HG03064 (cell line): ENCODE data around the gene TMEM156.
"Not testable (repeated sequence)": the region's sequence is repeated elsewhere in the genome, so short reads cannot be mapped to it uniquely, and the experiment has no call there.

Experiments
- ATAC-seq: cut with Tn5 transposase; IDR thresholded peaks from one replicate; pipeline ENCODE4 v1.9.1; 2021; ENCODE audit warnings: low read depth; ENCODE audit not compliant: unreplicated experiment

Gene TMEM156

DNA sequence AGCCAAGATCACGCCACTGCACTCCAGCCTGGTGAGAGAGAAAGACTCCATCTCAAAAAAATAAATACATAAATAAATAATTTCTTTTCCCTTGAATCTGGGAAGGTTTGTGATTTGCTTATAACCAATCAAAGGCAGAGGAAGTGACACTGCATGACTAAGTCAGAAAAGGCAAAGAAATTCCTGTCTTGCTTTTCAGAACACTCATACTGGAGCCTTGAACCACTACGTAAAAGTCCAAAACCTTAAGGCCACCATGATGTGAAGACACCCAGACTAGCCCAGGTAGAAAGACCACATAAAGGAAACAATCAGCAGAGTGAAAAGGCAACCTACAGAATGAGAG is 36.6 kb downstream of the TMEM156 start:
- no peak for ATAC-seq

DNA sequence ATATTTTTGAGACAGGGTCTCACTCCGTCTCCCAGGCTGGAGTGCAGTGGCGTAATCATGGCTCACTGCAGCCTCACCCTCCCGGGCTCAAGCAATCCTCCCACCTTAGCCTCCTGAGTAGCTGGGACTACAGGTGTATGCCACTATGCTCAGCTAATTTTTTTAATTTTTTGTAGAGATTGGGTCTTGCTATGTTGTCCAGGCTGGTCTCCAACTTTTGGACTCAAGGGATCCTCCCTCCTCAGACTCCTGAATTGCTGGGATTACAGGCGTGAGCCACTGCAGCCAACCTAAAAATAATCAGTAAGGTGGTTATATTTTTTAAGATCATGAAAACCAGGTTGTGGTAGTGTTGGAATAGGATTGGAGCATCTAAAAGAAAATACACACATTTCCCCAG is 38.1 kb downstream of the TMEM156 start:
- no peak for ATAC-seq

DNA sequence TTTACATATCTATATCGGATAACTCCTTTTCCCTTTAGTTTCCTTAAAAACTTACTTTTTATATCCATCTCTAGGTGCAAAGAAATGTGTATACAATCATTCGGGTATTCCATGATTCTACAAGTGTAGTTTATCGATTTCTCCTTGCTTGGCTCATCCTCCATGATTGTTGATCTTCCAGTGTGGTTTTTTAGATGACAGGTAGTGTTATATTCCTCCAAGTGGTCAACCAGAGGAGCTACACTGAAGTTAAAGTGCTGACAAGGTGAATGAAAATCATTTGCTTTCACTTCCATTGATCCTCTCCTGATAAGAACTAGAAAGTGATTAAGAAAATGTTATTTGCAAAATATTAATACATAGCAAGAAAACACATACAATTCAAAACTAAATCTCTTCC is 38.5 kb downstream of the TMEM156 start:
- ATAC-seq: no peak

DNA sequence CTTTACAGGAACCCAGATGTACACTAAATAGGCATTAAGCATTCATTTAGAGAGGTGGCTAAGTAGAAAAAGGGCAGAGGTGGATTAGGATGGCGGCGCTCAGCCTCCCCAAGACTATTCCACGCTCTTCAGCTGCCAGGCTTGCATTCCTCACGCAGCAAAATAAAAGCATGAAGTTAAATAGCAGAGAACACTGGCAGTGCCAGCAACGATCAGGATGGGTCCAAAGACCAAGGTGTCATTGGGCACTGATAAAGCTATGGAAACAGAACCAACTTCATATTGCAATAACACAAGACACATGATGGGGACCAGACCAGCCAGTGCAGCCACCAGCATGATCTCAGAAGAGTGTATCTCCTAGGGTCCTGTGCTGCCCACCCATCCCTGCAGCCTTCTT is 42.0 kb downstream of the TMEM156 start:
- ATAC-seq: no peak

DNA sequence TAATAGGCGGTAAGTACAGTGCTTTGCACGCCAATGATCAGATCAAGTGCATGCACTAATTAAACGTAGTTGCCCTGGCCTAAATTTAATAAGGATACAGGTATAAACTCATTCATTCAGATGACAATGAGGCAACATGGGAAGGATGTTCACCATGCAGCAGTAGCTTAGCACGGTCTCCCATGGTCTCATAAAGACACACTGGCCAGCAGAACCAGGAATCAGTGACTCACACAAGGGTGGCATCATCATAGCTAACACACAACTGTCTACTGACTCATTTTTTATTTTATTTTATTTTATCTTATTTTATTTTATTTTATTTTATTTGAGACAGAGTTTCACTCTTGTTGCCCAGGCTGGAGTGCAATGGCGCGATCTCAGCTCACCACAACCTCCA is 42.7 kb downstream of the TMEM156 start:
- no peak for ATAC-seq

DNA sequence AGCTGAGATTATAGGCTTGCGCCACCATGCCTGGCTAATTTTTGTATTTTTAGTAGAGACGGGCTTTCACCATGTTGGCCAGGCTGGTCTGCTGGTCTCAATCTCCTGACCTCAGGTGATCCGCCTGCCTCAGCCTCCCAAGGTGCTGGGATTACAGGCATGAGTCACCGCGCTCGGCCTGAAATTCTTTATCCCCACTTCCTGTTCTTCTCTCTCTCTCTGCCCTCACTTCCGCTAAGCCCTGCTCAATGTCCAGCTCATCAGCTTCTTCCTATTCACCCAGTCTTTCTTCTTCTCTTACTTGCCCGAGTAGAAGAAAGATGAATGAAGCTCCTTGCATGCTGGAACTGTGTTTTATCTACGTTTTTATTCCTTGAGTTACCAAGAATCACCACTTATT is 43.9 kb downstream of the TMEM156 start:
- not testable (repeated sequence) for ATAC-seq

DNA sequence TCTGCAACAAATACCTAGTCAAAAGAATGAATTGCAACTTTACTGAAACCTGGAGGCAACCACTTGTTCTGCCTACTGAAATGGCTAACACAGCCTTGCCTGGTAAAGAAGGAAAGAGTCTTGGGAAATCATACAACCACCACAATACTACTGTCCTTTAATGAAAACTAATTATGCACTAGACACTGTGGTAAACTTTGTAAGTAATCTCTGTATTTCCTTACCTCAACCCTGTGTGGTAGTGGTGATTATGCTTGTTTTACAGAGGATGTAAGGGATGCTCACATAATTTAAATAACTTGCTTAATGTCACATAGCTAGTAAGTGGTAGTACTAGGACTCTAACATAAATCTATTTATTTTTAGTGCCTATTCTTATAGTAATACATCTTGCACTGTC is 44.7 kb downstream of the TMEM156 start:
- no peak for ATAC-seq

DNA sequence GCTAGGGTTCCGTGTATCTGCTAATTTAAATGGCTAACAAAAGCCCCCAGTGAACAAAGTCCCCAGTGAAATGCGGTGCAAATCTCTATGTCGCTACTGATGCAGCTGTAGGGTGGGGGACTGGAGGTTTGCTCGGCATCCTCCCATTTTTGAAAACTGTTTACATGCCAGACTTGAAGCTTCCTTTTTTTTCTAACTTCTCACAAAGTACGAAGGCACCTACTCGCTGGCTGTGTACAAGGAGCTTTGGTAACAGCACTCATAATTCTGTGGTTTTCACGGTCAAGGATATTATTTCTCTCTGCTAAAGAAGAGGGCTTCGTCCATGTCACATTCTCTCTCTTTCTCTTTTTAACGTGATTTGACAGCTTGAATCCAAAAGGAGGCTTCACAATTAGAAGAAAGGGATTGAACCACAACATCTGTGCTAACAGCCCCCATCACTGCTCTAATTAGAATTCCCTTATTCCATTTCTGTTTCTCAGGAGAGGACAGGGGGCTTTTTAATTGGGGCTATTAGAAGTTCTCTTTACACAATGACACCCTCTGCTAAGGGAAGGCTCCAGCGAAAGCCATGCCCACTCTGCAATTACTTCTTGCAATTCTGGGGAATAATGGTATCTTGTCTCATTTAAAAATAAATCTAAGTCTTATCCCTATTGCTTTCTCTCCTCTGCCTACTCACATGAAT is 46.7 kb downstream of the TMEM156 start:
- no peak for ATAC-seq

DNA sequence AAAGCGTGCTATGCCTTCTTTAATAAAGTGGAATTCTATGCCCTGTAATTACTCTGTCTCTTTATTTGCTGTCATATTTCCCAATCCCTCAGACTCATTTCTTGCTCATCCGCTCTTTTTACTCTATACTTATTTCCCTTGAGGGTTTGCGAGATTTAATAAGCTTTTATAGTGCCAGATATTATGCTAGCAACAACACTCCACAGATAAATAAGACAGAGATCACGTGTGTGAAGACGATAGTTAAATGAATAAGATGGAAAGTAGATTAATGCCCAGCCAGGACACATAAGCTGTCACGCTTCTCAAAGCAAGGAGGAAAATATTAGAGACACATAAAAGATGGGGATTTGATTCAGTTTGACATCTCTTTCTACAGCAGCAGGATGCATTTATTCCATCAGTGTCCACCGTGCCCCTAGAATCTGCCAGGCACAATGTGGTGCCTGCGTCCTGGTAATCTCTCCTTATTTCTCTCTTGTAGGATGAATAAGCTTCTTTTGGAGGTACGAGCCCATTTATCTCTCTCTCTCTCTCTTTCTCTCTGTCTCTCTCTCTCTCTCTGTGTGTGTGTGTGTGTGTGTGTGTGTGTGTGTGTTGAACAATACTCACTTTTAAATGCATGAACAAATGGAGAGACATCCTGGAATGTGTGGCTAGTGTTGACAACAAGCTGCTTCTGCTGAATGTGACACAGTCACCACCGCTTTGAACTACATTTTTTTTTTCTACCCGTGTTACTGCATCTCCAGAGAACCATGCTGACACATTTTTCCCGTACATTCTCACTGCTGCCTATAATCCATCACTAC is 48.2 kb downstream of the TMEM156 start:
- ATAC-seq: no peak

DNA sequence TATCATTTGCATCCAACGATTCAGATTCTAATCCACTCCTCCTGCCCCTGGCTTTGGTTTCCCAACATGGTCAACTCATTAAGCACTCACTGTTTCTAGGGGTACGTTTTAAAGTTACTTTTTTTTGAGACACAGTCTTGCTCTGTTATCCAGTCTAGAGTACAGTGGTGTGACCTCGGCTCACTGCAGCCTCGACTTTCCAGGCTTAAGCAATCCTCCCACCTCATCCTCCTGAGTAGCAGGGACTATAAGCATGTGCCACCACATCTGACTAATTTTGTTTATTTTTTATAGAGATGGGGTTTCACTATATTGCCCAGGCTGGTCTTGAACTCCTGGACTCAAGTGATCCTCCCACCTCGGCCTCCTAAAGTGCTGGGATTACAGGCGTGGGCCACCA is 48.9 kb downstream of the TMEM156 start:
- ATAC-seq: no peak

DNA sequence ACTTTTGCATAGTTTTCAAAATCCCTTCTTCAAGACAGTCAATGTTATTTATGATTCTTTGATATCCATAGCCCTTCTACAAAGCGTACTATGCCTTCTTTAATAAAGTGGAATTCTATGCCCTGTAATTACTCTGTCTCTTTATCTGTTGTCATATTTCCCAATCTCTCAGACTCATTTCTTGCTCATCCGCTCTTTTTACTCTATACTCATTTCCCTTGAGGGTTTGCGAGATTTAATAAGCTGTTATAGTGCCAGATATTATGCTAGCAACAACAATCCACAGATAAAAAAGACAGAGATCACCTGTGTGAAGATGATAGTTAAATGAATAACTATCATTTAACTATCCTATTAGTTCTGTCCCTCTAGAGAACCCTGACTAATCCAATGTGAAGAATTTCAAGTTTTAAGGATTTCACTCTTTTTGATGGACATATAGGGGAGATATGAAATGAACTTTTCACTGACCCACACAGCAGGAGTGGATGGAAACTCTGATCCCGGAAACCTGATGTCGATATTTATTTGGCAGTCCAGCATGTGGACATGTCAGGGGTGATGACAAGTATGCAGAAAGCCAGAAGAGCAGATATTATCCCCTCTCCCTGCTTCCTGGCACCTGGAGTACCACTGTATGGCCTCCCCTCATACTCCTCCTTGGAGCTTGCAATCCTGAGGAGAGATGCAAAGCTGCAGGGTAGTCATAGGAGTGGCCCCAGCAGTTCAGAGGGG is 49.7 kb downstream of the TMEM156 start:
- ATAC-seq: no peak

DNA sequence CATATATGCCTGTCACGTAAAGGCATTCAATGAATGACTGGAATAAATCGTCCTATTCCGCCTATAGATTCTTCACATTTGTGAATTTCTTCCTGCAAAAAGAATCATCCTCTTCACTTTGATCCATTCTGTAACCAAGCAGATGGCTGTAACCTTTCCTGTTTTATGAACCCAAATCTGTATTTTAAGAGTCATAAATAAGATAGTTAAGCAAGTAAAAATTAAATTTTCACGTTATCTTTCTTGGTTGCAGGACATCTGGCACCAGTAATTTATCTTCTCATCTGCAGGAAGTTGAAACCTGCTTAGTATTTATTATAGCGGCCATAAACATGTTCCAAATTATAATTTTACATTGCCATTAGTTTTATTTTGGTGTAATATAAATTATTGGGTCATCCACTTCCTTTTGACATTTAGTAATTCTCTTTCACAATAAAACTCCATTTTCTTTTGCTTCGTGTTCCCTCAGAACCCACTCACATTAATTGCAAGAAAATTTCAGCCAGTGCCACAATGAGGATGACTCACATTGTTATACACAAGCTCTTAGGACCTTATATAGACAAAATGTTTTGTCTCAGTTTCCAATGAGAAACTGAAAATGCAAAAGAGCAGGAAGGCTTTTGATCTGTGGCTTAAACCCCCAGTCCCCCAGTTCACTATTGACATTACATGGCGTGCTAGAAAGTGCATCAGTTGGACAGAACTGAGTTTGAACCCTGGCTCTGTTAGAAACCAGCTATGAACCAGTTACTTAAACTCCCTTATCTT is 51.1 kb downstream of the TMEM156 start:
- ATAC-seq: no peak

DNA sequence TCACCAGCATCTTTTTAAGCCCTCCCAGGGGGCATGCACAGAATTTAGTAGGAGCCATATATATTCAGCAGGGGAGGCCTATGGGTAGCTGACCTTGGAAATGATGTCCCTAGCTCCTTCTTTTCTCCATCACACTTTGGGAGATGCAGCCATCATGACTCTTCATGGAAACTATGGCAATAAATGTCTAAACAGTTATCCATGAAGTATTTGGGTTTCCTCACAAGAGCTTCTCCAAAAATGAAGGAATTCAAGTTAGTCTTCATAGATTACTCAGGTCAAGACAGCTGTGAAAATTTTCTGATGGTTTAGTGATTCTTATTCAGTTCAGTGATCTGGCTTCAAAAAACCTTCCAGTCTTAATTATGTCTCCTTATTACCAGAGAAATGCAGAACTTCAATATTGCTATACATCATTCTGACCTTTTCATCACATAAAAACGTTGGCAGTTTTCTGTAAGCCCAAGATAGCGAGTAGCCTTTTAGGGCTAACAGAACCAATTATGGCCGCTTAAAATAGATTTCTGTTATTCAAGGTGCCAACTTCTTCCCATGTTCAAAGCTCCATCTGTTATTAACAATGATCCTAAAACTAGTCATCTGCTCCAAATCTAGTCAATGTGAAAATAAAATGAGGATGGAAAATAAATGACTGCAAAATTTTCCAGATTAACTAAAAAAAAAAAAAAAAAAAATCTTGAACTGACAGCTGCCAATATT is 52.5 kb downstream of the TMEM156 start:
- no peak for ATAC-seq

DNA sequence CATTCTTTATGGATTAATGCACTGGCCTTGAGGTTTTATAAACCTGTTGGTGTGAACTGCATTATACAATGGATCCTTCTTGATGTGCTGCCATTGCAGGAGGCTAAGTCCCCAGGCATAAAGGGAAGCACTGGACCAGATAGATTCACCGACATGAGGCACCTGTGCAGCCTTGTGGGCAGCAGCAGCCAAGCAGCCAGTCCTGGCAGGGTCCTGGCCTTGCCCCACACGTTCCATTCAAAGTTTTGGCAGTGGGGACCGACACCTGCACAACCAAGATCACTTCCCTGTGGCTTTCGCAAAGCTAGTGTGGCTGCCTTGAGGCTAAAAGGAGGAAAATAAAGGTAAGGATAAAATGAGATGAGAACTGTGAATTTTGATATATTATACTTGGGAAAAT is 53.1 kb downstream of the TMEM156 start:
- ATAC-seq: no peak

DNA sequence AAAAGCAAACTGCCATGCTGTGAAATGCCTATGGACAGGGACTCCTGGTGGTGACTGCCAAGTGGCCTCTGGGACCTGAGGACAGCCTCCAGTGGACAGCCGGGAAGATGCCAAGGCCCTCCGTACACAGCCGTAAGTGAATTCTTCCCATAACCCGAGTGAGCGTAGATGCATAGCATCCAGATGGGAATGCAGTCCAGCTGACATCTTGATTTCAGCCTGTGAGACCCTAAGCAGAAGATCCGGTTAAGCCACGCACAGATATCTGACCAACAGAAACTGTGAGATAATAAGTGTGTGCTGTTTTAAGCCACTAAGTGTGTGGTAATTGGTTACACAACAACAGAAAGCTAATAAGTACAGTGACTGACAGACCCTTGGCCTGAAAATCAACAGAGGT is 55.9 kb downstream of the TMEM156 start:
- no peak for ATAC-seq

DNA sequence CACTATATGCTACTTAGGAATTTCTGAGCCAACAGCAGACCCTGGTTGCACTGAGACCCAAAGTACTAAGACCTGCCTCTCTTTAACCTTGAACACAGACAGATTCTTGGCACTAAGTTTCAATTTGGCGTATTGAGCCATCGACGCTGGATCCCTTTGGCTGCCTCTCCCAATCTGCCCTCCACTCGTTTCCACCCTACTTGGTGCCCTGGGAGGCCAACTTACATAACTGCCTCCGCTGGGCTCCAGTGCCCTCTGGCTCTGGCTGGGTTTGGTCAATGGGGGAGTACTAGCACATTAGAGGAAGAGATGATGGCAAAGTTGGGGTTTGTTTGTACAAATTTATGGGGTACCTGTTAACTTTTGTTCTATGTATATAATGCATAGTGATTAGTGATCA is 63.5 kb downstream of the TMEM156 start:
- ATAC-seq: no peak

DNA sequence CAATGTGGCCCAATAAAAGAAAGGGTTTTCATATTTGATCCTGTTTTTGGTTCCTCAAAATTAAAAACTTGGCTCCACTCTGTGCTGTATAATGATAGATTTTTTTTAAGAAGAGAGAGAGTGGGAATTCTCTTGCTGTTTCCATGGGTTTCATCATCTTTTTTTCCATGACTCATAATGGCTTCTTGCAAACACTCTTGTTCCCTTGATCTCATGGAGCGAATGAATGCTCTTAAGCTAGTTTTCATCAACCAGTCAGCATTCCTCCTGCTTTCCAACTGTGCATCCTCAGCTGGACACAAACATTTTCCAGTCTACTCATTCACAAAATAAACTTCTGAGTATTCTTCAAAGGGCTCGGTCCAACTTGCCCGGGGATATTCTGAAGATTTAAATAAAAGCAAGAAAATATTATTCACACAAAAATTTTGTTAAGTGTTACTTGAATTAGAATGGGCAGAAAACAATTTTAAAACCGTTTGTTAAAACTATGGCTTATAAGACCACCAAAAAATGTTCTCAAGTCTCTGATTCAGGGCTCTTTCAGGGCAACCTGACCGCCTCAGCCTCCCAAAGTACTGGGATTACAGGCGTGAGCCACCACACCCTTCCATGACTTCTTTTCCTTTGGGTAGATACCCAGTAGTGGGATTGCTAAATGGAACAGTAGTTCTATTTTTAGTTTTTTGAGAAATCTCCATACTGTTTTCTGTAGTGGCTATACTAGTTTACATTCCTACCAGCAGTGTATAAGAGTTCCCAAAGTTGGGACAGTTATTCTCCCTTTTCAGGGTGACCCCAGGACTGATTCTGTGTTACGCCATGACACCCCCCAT is 64.7 kb downstream of the TMEM156 start:
- no peak for ATAC-seq

DNA sequence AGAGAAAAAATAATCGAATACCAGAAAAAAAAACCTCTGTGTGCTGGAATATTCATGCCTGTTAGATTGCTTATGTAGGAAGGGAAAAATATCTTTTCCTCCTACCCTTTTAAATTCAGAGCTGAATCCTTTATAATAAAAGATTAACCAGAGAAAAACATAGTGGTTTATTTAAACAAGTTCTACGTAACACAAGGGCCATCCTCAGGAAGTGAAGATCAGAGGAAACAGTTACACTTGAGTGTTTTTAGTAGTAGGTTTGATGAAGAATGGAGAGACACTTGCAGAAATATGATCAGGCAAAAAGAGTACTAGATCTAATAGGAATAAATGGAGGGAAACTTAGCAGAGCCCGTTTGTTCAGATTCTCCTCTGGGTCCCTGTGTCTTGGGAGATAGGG is 66.3 kb downstream of the TMEM156 start:
- ATAC-seq: no peak

DNA sequence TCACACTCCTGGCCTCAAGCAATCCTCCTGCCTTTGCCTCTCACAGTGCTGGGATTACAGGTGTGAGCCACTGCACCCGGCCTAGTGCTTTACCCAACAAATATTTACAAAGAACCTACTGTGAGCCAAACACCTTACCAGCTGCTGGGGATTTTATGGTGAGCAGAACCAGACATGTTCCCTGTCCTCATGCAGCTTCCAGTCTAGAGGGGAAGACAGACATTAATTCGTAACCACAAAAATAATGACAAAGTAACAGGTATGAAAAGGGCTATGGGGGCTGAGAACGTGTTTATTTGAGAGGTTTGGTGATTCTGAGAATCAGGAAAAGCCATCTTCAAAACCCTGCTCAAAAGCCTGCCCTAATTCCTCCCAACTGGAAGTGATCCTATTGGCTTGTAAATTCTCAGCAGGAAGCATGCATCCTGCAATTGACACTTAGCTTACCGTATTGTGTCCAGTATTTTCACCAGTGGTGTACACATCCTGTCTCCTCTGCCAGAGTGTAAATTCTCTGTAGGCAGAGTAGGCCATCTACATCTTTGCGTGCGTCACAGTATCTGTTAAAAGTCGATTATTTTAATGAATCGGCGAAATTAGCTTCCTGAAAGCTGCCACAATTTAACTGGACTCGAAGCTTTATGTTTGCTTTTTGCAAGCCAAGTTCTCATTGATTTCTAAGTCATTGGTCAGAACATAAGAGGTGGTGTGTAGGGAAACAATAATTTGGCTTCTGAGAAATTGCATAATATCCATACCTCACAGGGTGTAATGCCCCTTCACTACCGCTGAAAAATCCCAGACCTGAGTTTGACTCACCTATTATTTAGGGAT is 67.0 kb downstream of the TMEM156 start:
- no peak for ATAC-seq
